WTC11 (cell line): ENCODE data around the gene SPPL2B. TPM values are rescaled to one million over a fixed set of nuclear protein-coding genes. Genes with fewer than 3 reads are reported as not detected.
A peak's percentile ranks its signal among the peaks of the same experiment; 100 is the strongest.

Experiments
- ATAC-seq: fragments of 200-7000 bp; cut with Tn5 transposase; 2 replicates; pipeline ENCODE4 v1.10.0; 2021; ENCODE audit warnings: mild to moderate bottlenecking, moderate library complexity
- CTCF ChIA-PET: fragments of 300-600 bp; sonication (Branson Sonifier 250); formaldehyde crosslinking; loops from one replicate; lab custom pipeline; 2021; ENCODE audit warnings: antibody characterized with exemption; lab: Charles Lee
- POLR2A ChIA-PET: fragments of 350-600 bp; sonication (Branson Sonifier 250); formaldehyde crosslinking; loops from one replicate; lab custom pipeline; 2021; ENCODE audit warnings: antibody characterized with exemption; lab: Charles Lee
- DNase-seq: peaks from one replicate; pipeline ENCODE4 v3.0.0; 2021; ENCODE audit warnings: low spot score
- H3K27ac Mint-ChIP-seq: 2 replicates; pipeline ENCODE4 v1.8.0; 2021; ENCODE audit warnings: mixed read lengths
- H3K27me3 Mint-ChIP-seq: 2 replicates; pipeline ENCODE4 v1.8.0; 2021; ENCODE audit warnings: low read depth, mild to moderate bottlenecking, moderate library complexity, mixed read lengths
- H3K36me3 Mint-ChIP-seq: 2 replicates; pipeline ENCODE4 v1.8.0; 2021; ENCODE audit warnings: mixed read lengths
- H3K4me1 Mint-ChIP-seq: 2 replicates; pipeline ENCODE4 v1.8.0; 2022; ENCODE audit warnings: mixed read lengths
- H3K4me3 Mint-ChIP-seq: 2 replicates; pipeline ENCODE4 v1.8.0; 2021; ENCODE audit warnings: mild to moderate bottlenecking, moderate library complexity, mixed read lengths
- H3K9me3 Mint-ChIP-seq: 2 replicates; pipeline ENCODE4 v1.8.0; 2021; ENCODE audit warnings: mixed read lengths
- ATF1 ChIP-seq: sonication (generic); formaldehyde crosslinking; IDR thresholded peaks from 2 replicates; pipeline ENCODE4 v1.8.1; 2023; ENCODE audit warnings: mild to moderate bottlenecking, moderate library complexity, missing genetic modification reagents
- CREB1 ChIP-seq: sonication (generic); formaldehyde crosslinking; IDR thresholded peaks from 2 replicates; pipeline ENCODE4 v1.8.0; 2023; ENCODE audit warnings: mild to moderate bottlenecking, missing genetic modification reagents
- ETV6 ChIP-seq: sonication (generic); formaldehyde crosslinking; IDR thresholded peaks from 2 replicates; pipeline ENCODE4 v1.8.1; 2022; ENCODE audit warnings: mild to moderate bottlenecking, missing genetic modification reagents
- FOXJ3 ChIP-seq: sonication (generic); formaldehyde crosslinking; IDR thresholded peaks from 2 replicates; pipeline ENCODE4 v1.9.0; 2021; ENCODE audit warnings: missing genetic modification reagents, mild to moderate bottlenecking, borderline replicate concordance
- GRHL2 ChIP-seq: fragments of 250-450 bp; sonication (Bioruptor Pico); IDR thresholded peaks from 2 replicates; pipeline ENCODE4 v1.8.0; 2022; ENCODE audit warnings: mild to moderate bottlenecking, moderate library complexity; ENCODE audit not compliant: insufficient replicate concordance, severe bottlenecking
- GTF2I ChIP-seq: fragments of 250-450 bp; sonication (Bioruptor Pico); conservative IDR thresholded peaks from 2 replicates; pipeline ENCODE4 v1.4.0; 2021; ENCODE audit warnings: mild to moderate bottlenecking
- NR2C2 ChIP-seq: sonication (generic); formaldehyde crosslinking; IDR thresholded peaks from 2 replicates; pipeline ENCODE4 v1.8.0; 2022; ENCODE audit warnings: mild to moderate bottlenecking, missing genetic modification reagents
- PREB ChIP-seq: sonication (generic); formaldehyde crosslinking; IDR thresholded peaks from 2 replicates; pipeline ENCODE4 v1.8.1; 2022; ENCODE audit warnings: mild to moderate bottlenecking, missing genetic modification reagents, moderate library complexity, borderline replicate concordance
- SMAD3 ChIP-seq: sonication (generic); formaldehyde crosslinking; IDR thresholded peaks from 2 replicates; pipeline ENCODE4 v1.8.0; 2022; ENCODE audit warnings: missing genetic modification reagents, mild to moderate bottlenecking, borderline replicate concordance
- SOX15 ChIP-seq: fragments of 250-450 bp; sonication (Bioruptor Pico); IDR thresholded peaks from 2 replicates; pipeline ENCODE4 v1.9.0; 2021; ENCODE audit warnings: mild to moderate bottlenecking
- SP1 ChIP-seq: sonication (generic); formaldehyde crosslinking; conservative IDR thresholded peaks from 2 replicates; pipeline ENCODE4 v1.8.1; 2022; ENCODE audit warnings: missing genetic modification reagents
- TEAD1 ChIP-seq: sonication (generic); formaldehyde crosslinking; IDR thresholded peaks from 2 replicates; pipeline ENCODE4 v1.8.0; 2022; ENCODE audit warnings: mild to moderate bottlenecking, missing genetic modification reagents
- TEAD4 ChIP-seq: sonication (generic); formaldehyde crosslinking; IDR thresholded peaks from 2 replicates; pipeline ENCODE4 v1.8.0; 2022; ENCODE audit warnings: mild to moderate bottlenecking, missing genetic modification reagents
- ZNF396 ChIP-seq: fragments of 250-450 bp; sonication (Bioruptor Pico); IDR thresholded peaks from 2 replicates; pipeline ENCODE4 v1.8.0; 2021; ENCODE audit warnings: mild to moderate bottlenecking, moderate library complexity, borderline replicate concordance
- ZNF423 ChIP-seq: fragments of 250-450 bp; sonication (Bioruptor Pico); IDR thresholded peaks from 2 replicates; pipeline ENCODE4 v2.1.2; 2022; ENCODE audit warnings: mild to moderate bottlenecking, moderate library complexity
- total RNA-seq: library from RNA; stranded (reverse); gene quantifications from 3 replicates; pipeline ENCODE4 v1.2.3, GENCODE V29; 2021
- TF ChIP-seq, protein P1 (sequence below): sonication (generic); formaldehyde crosslinking; IDR thresholded peaks from 2 replicates; pipeline ENCODE4 v1.8.0; 2023; ENCODE audit warnings: missing genetic modification reagents, mild to moderate bottlenecking, borderline replicate concordance
- TF ChIP-seq, protein P2 (sequence below): fragments of 250-450 bp; sonication (Bioruptor Pico); IDR thresholded peaks from 2 replicates; pipeline ENCODE4 v1.9.0; 2021; ENCODE audit warnings: mild to moderate bottlenecking
- TF ChIP-seq, protein P3 (sequence below): sonication (generic); formaldehyde crosslinking; IDR thresholded peaks from 2 replicates; pipeline ENCODE4 v1.8.1; 2022; ENCODE audit warnings: missing genetic modification reagents, borderline replicate concordance
- TF ChIP-seq, protein P4 (sequence below): sonication (generic); formaldehyde crosslinking; IDR thresholded peaks from 2 replicates; pipeline ENCODE4 v1.8.1; 2022; ENCODE audit warnings: low read depth, missing genetic modification reagents, borderline replicate concordance
- TF ChIP-seq, protein P5 (sequence below): sonication (generic); formaldehyde crosslinking; IDR thresholded peaks from 2 replicates; pipeline ENCODE4 v1.8.0; 2022; ENCODE audit warnings: mild to moderate bottlenecking, missing genetic modification reagents
- TF ChIP-seq, protein P6 (sequence below): sonication (generic); formaldehyde crosslinking; IDR thresholded peaks from 2 replicates; pipeline ENCODE4 v1.8.1; 2023; ENCODE audit warnings: mild to moderate bottlenecking, missing genetic modification reagents

Gene SPPL2B
- total RNA-seq, 1 experiment from 2014 or later: 117 TPM

GRCh38 chr19:2358548-2359173, 30.2 kb downstream of the SPPL2B start (continued):
- TF ChIP-seq, protein P1, sequence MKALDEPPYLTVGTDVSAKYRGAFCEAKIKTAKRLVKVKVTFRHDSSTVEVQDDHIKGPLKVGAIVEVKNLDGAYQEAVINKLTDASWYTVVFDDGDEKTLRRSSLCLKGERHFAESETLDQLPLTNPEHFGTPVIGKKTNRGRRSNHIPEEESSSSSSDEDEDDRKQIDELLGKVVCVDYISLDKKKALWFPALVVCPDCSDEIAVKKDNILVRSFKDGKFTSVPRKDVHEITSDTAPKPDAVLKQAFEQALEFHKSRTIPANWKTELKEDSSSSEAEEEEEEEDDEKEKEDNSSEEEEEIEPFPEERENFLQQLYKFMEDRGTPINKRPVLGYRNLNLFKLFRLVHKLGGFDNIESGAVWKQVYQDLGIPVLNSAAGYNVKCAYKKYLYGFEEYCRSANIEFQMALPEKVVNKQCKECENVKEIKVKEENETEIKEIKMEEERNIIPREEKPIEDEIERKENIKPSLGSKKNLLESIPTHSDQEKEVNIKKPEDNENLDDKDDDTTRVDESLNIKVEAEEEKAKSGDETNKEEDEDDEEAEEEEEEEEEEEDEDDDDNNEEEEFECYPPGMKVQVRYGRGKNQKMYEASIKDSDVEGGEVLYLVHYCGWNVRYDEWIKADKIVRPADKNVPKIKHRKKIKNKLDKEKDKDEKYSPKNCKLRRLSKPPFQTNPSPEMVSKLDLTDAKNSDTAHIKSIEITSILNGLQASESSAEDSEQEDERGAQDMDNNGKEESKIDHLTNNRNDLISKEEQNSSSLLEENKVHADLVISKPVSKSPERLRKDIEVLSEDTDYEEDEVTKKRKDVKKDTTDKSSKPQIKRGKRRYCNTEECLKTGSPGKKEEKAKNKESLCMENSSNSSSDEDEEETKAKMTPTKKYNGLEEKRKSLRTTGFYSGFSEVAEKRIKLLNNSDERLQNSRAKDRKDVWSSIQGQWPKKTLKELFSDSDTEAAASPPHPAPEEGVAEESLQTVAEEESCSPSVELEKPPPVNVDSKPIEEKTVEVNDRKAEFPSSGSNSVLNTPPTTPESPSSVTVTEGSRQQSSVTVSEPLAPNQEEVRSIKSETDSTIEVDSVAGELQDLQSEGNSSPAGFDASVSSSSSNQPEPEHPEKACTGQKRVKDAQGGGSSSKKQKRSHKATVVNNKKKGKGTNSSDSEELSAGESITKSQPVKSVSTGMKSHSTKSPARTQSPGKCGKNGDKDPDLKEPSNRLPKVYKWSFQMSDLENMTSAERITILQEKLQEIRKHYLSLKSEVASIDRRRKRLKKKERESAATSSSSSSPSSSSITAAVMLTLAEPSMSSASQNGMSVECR (CRISPR knock-in tag): no peak
- TF ChIP-seq, protein P2, sequence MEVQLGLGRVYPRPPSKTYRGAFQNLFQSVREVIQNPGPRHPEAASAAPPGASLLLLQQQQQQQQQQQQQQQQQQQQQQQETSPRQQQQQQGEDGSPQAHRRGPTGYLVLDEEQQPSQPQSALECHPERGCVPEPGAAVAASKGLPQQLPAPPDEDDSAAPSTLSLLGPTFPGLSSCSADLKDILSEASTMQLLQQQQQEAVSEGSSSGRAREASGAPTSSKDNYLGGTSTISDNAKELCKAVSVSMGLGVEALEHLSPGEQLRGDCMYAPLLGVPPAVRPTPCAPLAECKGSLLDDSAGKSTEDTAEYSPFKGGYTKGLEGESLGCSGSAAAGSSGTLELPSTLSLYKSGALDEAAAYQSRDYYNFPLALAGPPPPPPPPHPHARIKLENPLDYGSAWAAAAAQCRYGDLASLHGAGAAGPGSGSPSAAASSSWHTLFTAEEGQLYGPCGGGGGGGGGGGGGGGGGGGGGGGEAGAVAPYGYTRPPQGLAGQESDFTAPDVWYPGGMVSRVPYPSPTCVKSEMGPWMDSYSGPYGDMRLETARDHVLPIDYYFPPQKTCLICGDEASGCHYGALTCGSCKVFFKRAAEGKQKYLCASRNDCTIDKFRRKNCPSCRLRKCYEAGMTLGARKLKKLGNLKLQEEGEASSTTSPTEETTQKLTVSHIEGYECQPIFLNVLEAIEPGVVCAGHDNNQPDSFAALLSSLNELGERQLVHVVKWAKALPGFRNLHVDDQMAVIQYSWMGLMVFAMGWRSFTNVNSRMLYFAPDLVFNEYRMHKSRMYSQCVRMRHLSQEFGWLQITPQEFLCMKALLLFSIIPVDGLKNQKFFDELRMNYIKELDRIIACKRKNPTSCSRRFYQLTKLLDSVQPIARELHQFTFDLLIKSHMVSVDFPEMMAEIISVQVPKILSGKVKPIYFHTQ (CRISPR knock-in tag): no peak
- TF ChIP-seq CREB1 (CRISPR knock-in tag) (no peak), SMAD3 (CRISPR knock-in tag) (no peak), ETV6 (CRISPR knock-in tag) (no peak), SOX15 (CRISPR knock-in tag) (no peak)
- TF ChIP-seq, protein P3, sequence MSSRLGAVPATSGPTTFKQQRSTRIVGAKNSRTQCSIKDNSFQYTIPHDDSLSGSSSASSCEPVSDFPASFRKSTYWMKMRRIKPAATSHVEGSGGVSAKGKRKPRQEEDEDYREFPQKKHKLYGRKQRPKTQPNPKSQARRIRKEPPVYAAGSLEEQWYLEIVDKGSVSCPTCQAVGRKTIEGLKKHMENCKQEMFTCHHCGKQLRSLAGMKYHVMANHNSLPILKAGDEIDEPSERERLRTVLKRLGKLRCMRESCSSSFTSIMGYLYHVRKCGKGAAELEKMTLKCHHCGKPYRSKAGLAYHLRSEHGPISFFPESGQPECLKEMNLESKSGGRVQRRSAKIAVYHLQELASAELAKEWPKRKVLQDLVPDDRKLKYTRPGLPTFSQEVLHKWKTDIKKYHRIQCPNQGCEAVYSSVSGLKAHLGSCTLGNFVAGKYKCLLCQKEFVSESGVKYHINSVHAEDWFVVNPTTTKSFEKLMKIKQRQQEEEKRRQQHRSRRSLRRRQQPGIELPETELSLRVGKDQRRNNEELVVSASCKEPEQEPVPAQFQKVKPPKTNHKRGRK (CRISPR knock-in tag): no peak
- TF ChIP-seq, protein P4, sequence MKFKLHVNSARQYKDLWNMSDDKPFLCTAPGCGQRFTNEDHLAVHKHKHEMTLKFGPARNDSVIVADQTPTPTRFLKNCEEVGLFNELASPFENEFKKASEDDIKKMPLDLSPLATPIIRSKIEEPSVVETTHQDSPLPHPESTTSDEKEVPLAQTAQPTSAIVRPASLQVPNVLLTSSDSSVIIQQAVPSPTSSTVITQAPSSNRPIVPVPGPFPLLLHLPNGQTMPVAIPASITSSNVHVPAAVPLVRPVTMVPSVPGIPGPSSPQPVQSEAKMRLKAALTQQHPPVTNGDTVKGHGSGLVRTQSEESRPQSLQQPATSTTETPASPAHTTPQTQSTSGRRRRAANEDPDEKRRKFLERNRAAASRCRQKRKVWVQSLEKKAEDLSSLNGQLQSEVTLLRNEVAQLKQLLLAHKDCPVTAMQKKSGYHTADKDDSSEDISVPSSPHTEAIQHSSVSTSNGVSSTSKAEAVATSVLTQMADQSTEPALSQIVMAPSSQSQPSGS (CRISPR knock-in tag): no peak
- TF ChIP-seq, all 79 proteins: peak for 0

- CTCF ChIA-PET: interaction anchor here (0.8 kb wide), 1 partner anchor 161 kb away, joined by 4 read pairs; no protein-coding TSS in a partner anchor
- Mint-ChIP-seq H3K27me3 (peaks cover 11% of the 10 kb centered on the region), H3K4me1 (peaks cover 5% of the 10 kb centered on the region), H3K27ac (no peak within 1 kb of the TSS), H3K9me3 (no peaks in the 10 kb centered on the region), H3K4me3 (peak within 1 kb of the TSS; percentile 44), H3K36me3 (no peaks in the 10 kb centered on the region)
- peak; percentile 56 for ATAC-seq
- no peak for DNase-seq
- POLR2A ChIA-PET: no interaction called here
- TF ChIP-seq FOXJ3 (CRISPR knock-in tag) (no peak), ZNF396 (CRISPR knock-in tag) (no peak), ZNF423 (no peak), ETV6 (CRISPR knock-in tag) (no peak), GRHL2 (CRISPR knock-in tag) (no peak), PREB (CRISPR knock-in tag) (no peak), TEAD4 (CRISPR knock-in tag) (no peak), NR2C2 (CRISPR knock-in tag) (no peak), TEAD1 (CRISPR knock-in tag) (no peak), SP1 (no peak), ATF1 (no peak), GTF2I (CRISPR knock-in tag) (no peak)
- TF ChIP-seq, protein P5, sequence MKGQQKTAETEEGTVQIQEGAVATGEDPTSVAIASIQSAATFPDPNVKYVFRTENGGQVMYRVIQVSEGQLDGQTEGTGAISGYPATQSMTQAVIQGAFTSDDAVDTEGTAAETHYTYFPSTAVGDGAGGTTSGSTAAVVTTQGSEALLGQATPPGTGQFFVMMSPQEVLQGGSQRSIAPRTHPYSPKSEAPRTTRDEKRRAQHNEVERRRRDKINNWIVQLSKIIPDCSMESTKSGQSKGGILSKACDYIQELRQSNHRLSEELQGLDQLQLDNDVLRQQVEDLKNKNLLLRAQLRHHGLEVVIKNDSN (CRISPR knock-in tag): no peak
- TF ChIP-seq, protein P6, sequence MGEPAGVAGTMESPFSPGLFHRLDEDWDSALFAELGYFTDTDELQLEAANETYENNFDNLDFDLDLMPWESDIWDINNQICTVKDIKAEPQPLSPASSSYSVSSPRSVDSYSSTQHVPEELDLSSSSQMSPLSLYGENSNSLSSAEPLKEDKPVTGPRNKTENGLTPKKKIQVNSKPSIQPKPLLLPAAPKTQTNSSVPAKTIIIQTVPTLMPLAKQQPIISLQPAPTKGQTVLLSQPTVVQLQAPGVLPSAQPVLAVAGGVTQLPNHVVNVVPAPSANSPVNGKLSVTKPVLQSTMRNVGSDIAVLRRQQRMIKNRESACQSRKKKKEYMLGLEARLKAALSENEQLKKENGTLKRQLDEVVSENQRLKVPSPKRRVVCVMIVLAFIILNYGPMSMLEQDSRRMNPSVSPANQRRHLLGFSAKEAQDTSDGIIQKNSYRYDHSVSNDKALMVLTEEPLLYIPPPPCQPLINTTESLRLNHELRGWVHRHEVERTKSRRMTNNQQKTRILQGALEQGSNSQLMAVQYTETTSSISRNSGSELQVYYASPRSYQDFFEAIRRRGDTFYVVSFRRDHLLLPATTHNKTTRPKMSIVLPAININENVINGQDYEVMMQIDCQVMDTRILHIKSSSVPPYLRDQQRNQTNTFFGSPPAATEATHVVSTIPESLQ (CRISPR knock-in tag): no peak
These were observed 31.7 kb downstream of the SPPL2B start, which contains the start of gene TMPRSS9 for GRCh38 chr19:2359992-2360685. TMPRSS9 (plus strand) TSS chr19:2360265; CDS start chr19:2389786, 29,521 bp downstream.
